ENCODE results near the gene P2RY11.

DNA sequence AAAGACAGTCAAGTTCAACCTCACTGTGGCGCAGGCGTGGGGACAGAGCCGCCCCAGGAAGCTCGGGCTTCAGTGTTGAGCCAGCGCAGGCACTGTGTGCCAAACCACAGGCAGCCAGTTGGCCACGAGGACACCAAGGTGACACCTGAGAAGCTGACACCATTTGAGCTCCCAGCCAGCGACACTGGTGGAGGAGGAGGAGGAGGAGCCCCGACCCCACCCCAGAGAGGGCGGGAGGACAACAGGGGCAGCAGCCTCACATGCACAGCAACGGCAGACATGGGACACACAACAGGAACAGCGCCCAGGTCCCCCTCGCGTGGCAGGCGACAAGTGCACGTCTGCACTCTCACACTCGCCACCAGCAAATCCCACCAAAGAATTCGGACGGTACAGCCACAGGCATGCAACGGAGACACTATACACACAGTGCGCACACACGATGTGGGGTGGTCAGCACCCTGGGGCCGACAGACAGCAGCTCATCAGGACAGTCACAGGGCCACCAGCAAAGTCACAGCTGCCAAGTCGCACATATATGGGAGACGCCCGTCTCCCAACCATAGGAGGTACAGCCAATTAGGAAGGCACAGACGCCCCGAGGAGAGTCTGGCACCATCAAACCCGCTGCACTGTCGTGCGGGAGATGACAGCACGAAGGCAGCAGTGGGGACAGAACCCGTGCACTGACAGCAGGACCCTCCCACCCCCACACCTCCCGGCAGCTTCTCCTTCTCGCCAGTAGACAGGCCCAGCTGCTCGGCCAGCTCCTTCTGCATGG lies 4.8 kb downstream of the P2RY11 start:
- TF ChIP-seq POLR2A (IDR thresholded peaks at IDR 0.05; ENCODE audit: low read length) (no peak), GATA1 (IDR thresholded peaks at IDR 0.05; ENCODE audit: low read depth, low read length) (no peak)

Measured in erythroblast (primary cell).